Prostate gland (tissue), 2 donors: ENCODE results near the gene EEF1A2. TPM values are rescaled to one million over a fixed set of nuclear protein-coding genes. Genes with fewer than 3 reads are reported as not detected.

ENCODE experiments used
- DNase-seq: peaks from one replicate; pipeline ENCODE4 v3.0.0-alpha.2; 2019; ENCODE audit warnings: low spot score
- H3K27ac ChIP-seq, 2 donors: fragments of 200-600 bp; sonication (generic); 2 replicates each; pipeline ENCODE4 v1.5.1; 2017 to 2019
- H3K27me3 ChIP-seq: fragments of 200-600 bp; sonication (generic); replicated peaks from 2 replicates; pipeline ENCODE4 v1.5.1; 2019; ENCODE audit not compliant: insufficient read depth
- H3K36me3 ChIP-seq, 2 donors: fragments of 200-600 bp; sonication (generic); 1 replicate in 1 of 2; 2 replicates in 1 of 2; pipeline versions ENCODE4 v1.5.1 to v1.8.1; 2017 to 2019
- H3K4me1 ChIP-seq: fragments of 200-600 bp; sonication (generic); replicated peaks from 2 replicates; pipeline ENCODE4 v1.5.1; 2019
- H3K4me3 ChIP-seq, 2 donors: fragments of 200-600 bp; sonication (generic); 2 replicates each; pipeline ENCODE4 v1.5.1; 2017 to 2019
- H3K9me3 ChIP-seq: fragments of 200-600 bp; sonication (generic); 2 replicates; pipeline ENCODE4 v1.5.1; 2017
- CTCF ChIP-seq, 4 experiments: fragments of 200-600 bp in 2 of 4; fragments of 450-650 bp in 2 of 4; sonication (generic) in 2 of 4; IDR thresholded peaks; 1 replicate in 3 of 4; 2 replicates in 1 of 4; pipeline ENCODE4 v1.5.1; 2016 to 2019; ENCODE audit warnings: antibody characterized with exemption in 4 of 4, mild to moderate bottlenecking in 2 of 4, moderate library complexity in 2 of 4
- POLR2A ChIP-seq: fragments of 450-650 bp; IDR thresholded peaks from one replicate; pipeline ENCODE4 v1.6.1; 2016; ENCODE audit warnings: antibody characterized with exemption, mild to moderate bottlenecking
- POLR2AphosphoS5 ChIP-seq: sonication (generic); formaldehyde crosslinking; IDR thresholded peaks from one replicate; pipeline ENCODE4 v1.6.1; 2017; ENCODE audit warnings: antibody characterized with exemption
- WGBS: methylation state at CpG from one replicate; pipeline ENCODE4 v1.1.5; 2018; 5-methylcytosine and 5-hydroxymethylcytosine counted together
- intact Hi-C: fragments of 100-400 bp; cut with DNase I; formaldehyde crosslinking; loops from one replicate; pipeline ENCODE4 v1.14.2; 2022
- total RNA-seq, 2 donors: library from RNA; depleted of rRNA; stranded (reverse); fragments of >200 nt; gene quantifications; one replicate each; pipeline ENCODE4 v1.1.0, GENCODE V29; 2016

EEF1A2 gene
- total RNA-seq, 2 donors from 2014 or later: 13.4 to 20.9 TPM

GRCh38 chr20:63503524-63503923 is 4.6 kb upstream of the EEF1A2 start:
- 27% methylated on average over 7 of the region's 7 CpGs for WGBS
- no peak for DNase-seq
- Histone ChIP-seq H3K27ac (no peak overlapping the region), H3K4me1 (no peaks in the 10 kb centered on the region), H3K9me3 (no peaks in the 10 kb centered on the region), H3K36me3 (no peaks in the 10 kb centered on the region), H3K4me3 (no peak overlapping the region), H3K27me3 (no peaks in the 10 kb centered on the region)
- TF ChIP-seq POLR2AphosphoS5 (no peak), POLR2A (no peak), CTCF (IDR thresholded peaks at IDR 0.05) (no peak)
- intact Hi-C loops: no loop called here

GRCh38 chr20:63502671-63503172 is 3.8 kb upstream of the EEF1A2 start:
- Histone ChIP-seq H3K27me3 (no peaks in the 10 kb centered on the region), H3K4me3 (no peak overlapping the region), H3K4me1 (no peaks in the 10 kb centered on the region), H3K9me3 (no peaks in the 10 kb centered on the region), H3K36me3 (no peaks in the 10 kb centered on the region), H3K27ac (no peak overlapping the region)
- TF ChIP-seq POLR2AphosphoS5 (no peak), POLR2A (no peak), CTCF (IDR thresholded peaks at IDR 0.05) (no peak)
- WGBS: 45% methylated on average over 12 of the region's 15 CpGs
- intact Hi-C loops: no loop called here
- no peak for DNase-seq

- WGBS: 25% methylated on average over 20 of the region's 26 CpGs
- H3K27me3 ChIP-seq: no peaks in the 10 kb centered on the region
Observed at GRCh38 chr20:63501818-63502670, 3.2 kb upstream of the EEF1A2 start.

GRCh38 chr20:63500902-63501817 is 2.3 kb upstream of the EEF1A2 start:
- no peak for DNase-seq
- Histone ChIP-seq H3K9me3 (no peaks in the 10 kb centered on the region), H3K36me3 (no peaks in the 10 kb centered on the region), H3K4me3 (no peak overlapping the region), H3K27me3 (no peaks in the 10 kb centered on the region), H3K27ac (no peak overlapping the region), H3K4me1 (no peaks in the 10 kb centered on the region)
- intact Hi-C loops: no loop called here
- 82% methylated on average over 27 of the region's 27 CpGs for WGBS
- TF ChIP-seq POLR2A: no peak
- no peak for TF ChIP-seq CTCF (IDR thresholded peaks at IDR 0.05)

More at GRCh38 chr20:63501818-63502670, 3.2 kb upstream of the EEF1A2 start:
- H3K4me3 ChIP-seq: no peak overlapping the region
- no peak for TF ChIP-seq CTCF (IDR thresholded peaks at IDR 0.05)
- no peak for TF ChIP-seq POLR2AphosphoS5
- no peak for TF ChIP-seq POLR2A
- intact Hi-C loops: no loop called here
- H3K9me3 ChIP-seq: no peaks in the 10 kb centered on the region
- no peak overlapping the region for H3K27ac ChIP-seq
- no peaks in the 10 kb centered on the region for H3K4me1 ChIP-seq
- no peaks in the 10 kb centered on the region for H3K36me3 ChIP-seq
- no peak for DNase-seq
